ENCODE results near the gene SRP9. TPM values are rescaled to one million over a fixed set of nuclear protein-coding genes. Genes with fewer than 3 reads are reported as not detected.
A peak's percentile ranks its signal among the peaks of the same experiment; 100 is the strongest.
"Not testable (repeated sequence)": the region's sequence is repeated elsewhere in the genome, so short reads cannot be mapped to it uniquely, and the experiment has no call there.

The SRP9 gene
- total RNA-seq, 1 experiment from 2014 or later, result 647 TPM

- H3K36me3 ChIP-seq (replicated peaks; ENCODE audit: control insufficient read depth, insufficient read depth, low read length), result peaks cover 3% of the 10 kb centered on the region
- peak; percentile 75 for DNase-seq
- peak overlapping the region; percentile 47; the same call in 1 of the 2 replicates for H3K4me3 ChIP-seq (ENCODE audit: insufficient read depth, low read depth, low read length)
- no peaks in the 10 kb centered on the region for H3K27me3 ChIP-seq (ENCODE audit: control insufficient read depth, insufficient read depth, low read length)
These were observed 34.2 kb downstream of the SRP9 start for GRCh38 chr1:225811622-225812487.

- peaks cover 3% of the 10 kb centered on the region for H3K36me3 ChIP-seq (replicated peaks; ENCODE audit: control insufficient read depth, insufficient read depth, low read length)
- no peak overlapping the region for H3K4me3 ChIP-seq (ENCODE audit: insufficient read depth, low read depth, low read length)
- no peak for DNase-seq
- no peaks in the 10 kb centered on the region for H3K27me3 ChIP-seq (ENCODE audit: control insufficient read depth, insufficient read depth, low read length)
These were observed 35.0 kb downstream of the SRP9 start for GRCh38 chr1:225812488-225813213.

GRCh38 chr1:225813214-225813964 lies 35.8 kb downstream of the SRP9 start:
- Histone ChIP-seq H3K27me3 (ENCODE audit: control insufficient read depth, insufficient read depth, low read length) (no peaks in the 10 kb centered on the region), H3K36me3 (replicated peaks; ENCODE audit: control insufficient read depth, insufficient read depth, low read length) (peaks cover 3% of the 10 kb centered on the region), H3K4me3 (ENCODE audit: insufficient read depth, low read depth, low read length) (no peak overlapping the region)
- DNase-seq, result peak; percentile 62

GRCh38 chr1:225814381-225814780 lies 36.8 kb downstream of the SRP9 start:
- no peak for DNase-seq
- peaks cover 3% of the 10 kb centered on the region for H3K36me3 ChIP-seq (replicated peaks; ENCODE audit: control insufficient read depth, insufficient read depth, low read length)
- no peak overlapping the region for H3K4me3 ChIP-seq (ENCODE audit: insufficient read depth, low read depth, low read length)
- no peaks in the 10 kb centered on the region for H3K27me3 ChIP-seq (ENCODE audit: control insufficient read depth, insufficient read depth, low read length)

- H3K36me3 ChIP-seq (replicated peaks; ENCODE audit: control insufficient read depth, insufficient read depth, low read length); H3K27me3 ChIP-seq (ENCODE audit: control insufficient read depth, insufficient read depth, low read length); DNase-seq; H3K4me3 ChIP-seq (ENCODE audit: insufficient read depth, low read depth, low read length): not testable (repeated sequence)
These were observed 37.5 kb downstream of the SRP9 start for GRCh38 chr1:225815090-225815489.

- Histone ChIP-seq H3K27me3 (ENCODE audit: control insufficient read depth, insufficient read depth, low read length) (no peaks in the 10 kb centered on the region), H3K36me3 (replicated peaks; ENCODE audit: control insufficient read depth, insufficient read depth, low read length) (peaks cover 3% of the 10 kb centered on the region), H3K4me3 (ENCODE audit: insufficient read depth, low read depth, low read length) (no peak overlapping the region)
- DNase-seq, result no peak
These were observed 38.0 kb downstream of the SRP9 start for GRCh38 chr1:225815526-225816178.

GRCh38 chr1:225816643-225817538 lies 39.3 kb downstream of the SRP9 start:
- Histone ChIP-seq H3K27me3 (ENCODE audit: control insufficient read depth, insufficient read depth, low read length) (no peaks in the 10 kb centered on the region), H3K36me3 (replicated peaks; ENCODE audit: control insufficient read depth, insufficient read depth, low read length) (peaks cover 3% of the 10 kb centered on the region), H3K4me3 (ENCODE audit: insufficient read depth, low read depth, low read length) (no peak overlapping the region)
- DNase-seq, result peak; percentile 65

- Histone ChIP-seq H3K4me3 (ENCODE audit: insufficient read depth, low read depth, low read length) (no peak overlapping the region), H3K36me3 (replicated peaks; ENCODE audit: control insufficient read depth, insufficient read depth, low read length) (no peaks in the 10 kb centered on the region; the same call in 1 of the 2 replicates), H3K27me3 (ENCODE audit: control insufficient read depth, insufficient read depth, low read length) (no peaks in the 10 kb centered on the region)
- peak; percentile 62 for DNase-seq
These were observed 40.0 kb downstream of the SRP9 start for GRCh38 chr1:225817611-225818061.

- DNase-seq, result peak; percentile 46
- no peaks in the 10 kb centered on the region; the same call in 1 of the 2 replicates for H3K36me3 ChIP-seq (replicated peaks; ENCODE audit: control insufficient read depth, insufficient read depth, low read length)
- no peaks in the 10 kb centered on the region for H3K27me3 ChIP-seq (ENCODE audit: control insufficient read depth, insufficient read depth, low read length)
- H3K4me3 ChIP-seq (ENCODE audit: insufficient read depth, low read depth, low read length), result no peak overlapping the region
These were observed 40.6 kb downstream of the SRP9 start for GRCh38 chr1:225818229-225818628.

GRCh38 chr1:225819346-225820192 lies 41.9 kb downstream of the SRP9 start:
- Histone ChIP-seq H3K36me3 (replicated peaks; ENCODE audit: control insufficient read depth, insufficient read depth, low read length) (no peaks in the 10 kb centered on the region; the same call in 1 of the 2 replicates), H3K4me3 (ENCODE audit: insufficient read depth, low read depth, low read length) (no peak overlapping the region), H3K27me3 (ENCODE audit: control insufficient read depth, insufficient read depth, low read length) (no peaks in the 10 kb centered on the region)
- DNase-seq, result no peak

GRCh38 chr1:225820522-225821120 lies 43.0 kb downstream of the SRP9 start:
- no peak for DNase-seq
- no peaks in the 10 kb centered on the region for H3K27me3 ChIP-seq (ENCODE audit: control insufficient read depth, insufficient read depth, low read length)
- H3K4me3 ChIP-seq (ENCODE audit: insufficient read depth, low read depth, low read length), result no peak overlapping the region
- H3K36me3 ChIP-seq (replicated peaks; ENCODE audit: control insufficient read depth, insufficient read depth, low read length), result no peaks in the 10 kb centered on the region; the same call in 1 of the 2 replicates

GRCh38 chr1:225822655-225823403 lies 45.2 kb downstream of the SRP9 start:
- no peaks in the 10 kb centered on the region for H3K27me3 ChIP-seq (ENCODE audit: control insufficient read depth, insufficient read depth, low read length)
- no peak for DNase-seq

More at GRCh38 chr1:225822655-225823403, 45.2 kb downstream of the SRP9 start:
- Histone ChIP-seq H3K36me3 (replicated peaks; ENCODE audit: control insufficient read depth, insufficient read depth, low read length) (no peaks in the 10 kb centered on the region; the same call in 1 of the 2 replicates), H3K4me3 (ENCODE audit: insufficient read depth, low read depth, low read length) (no peak overlapping the region)

All from H7 (cell line).